SK-N-SH (cell line): ENCODE data around the gene C3orf52. TPM values are rescaled to one million over a fixed set of nuclear protein-coding genes. Genes with fewer than 3 reads are reported as not detected.

Source experiments
- CTCF ChIA-PET: fragments of 300-600, 350-600 bp; formaldehyde crosslinking; extraction: SDS; loops from one replicate; lab custom pipeline; 2021; lab: Yijun Ruan, JAX
- POLR2A ChIA-PET: fragments of 350-600 bp; sonication (Branson Sonifier 250); formaldehyde crosslinking; extraction: SDS; loops from one replicate; lab custom pipeline; 2020; ENCODE audit warnings: antibody characterized with exemption, inconsistent platforms; lab: Yijun Ruan, JAX
- DNase-seq: peaks from one replicate; pipeline ENCODE4 v3.0.0; 2012
- H2AFZ ChIP-seq: fragments of 200-600 bp; sonication (generic); 2 replicates; pipeline ENCODE4 v1.8.1; 2016; ENCODE audit warnings: antibody characterized with exemption, mild to moderate bottlenecking, low read depth
- H3F3A ChIP-seq: fragments of 200-600 bp; sonication (generic); replicated peaks from 2 replicates; pipeline ENCODE3; 2016; ENCODE audit warnings: antibody characterized with exemption, mild to moderate bottlenecking; ENCODE audit not compliant: insufficient read depth
- H3K27ac ChIP-seq, 2 experiments: fragments of 200-500 bp in 1 of 2; fragments of 200-600 bp in 1 of 2; sonication (Bioruptor generic) in 1 of 2; sonication (generic), shearing (Covaris generic) in 1 of 2; 2 replicates each; pipeline versions ENCODE4 v1.5.1 to v1.6.1; 2014 to 2016; ENCODE audit warnings: low read depth in 2 of 2, inconsistent platforms in 1 of 2, low read length in 1 of 2, mild to moderate bottlenecking in 1 of 2, mixed read lengths in 1 of 2
- H3K27me3 ChIP-seq: fragments of 200-600 bp; sonication (generic), shearing (Covaris generic); 2 replicates; pipeline ENCODE4 v1.6.1; 2016; ENCODE audit warnings: mixed run types; ENCODE audit not compliant: insufficient read depth
- H3K36me3 ChIP-seq, 2 experiments: fragments of 200-500 bp in 1 of 2; fragments of 200-600 bp in 1 of 2; sonication (Bioruptor generic) in 1 of 2; sonication (generic) in 1 of 2; replicated peaks in 1 of 2; 2 replicates each; pipeline versions ENCODE3 to v1.5.1; 2014 to 2016; ENCODE audit warnings: low read length in 1 of 2, mild to moderate bottlenecking in 1 of 2; ENCODE audit not compliant: insufficient read depth in 2 of 2, control insufficient read depth in 1 of 2
- H3K4me1 ChIP-seq, 2 experiments: fragments of 200-500 bp in 1 of 2; fragments of 200-600 bp in 1 of 2; sonication (Bioruptor generic) in 1 of 2; sonication (generic), shearing (Covaris generic) in 1 of 2; 2 replicates each; pipeline versions ENCODE4 v1.5.1 to v1.6.1; 2014 to 2016; ENCODE audit warnings: low read depth in 1 of 2, low read length in 1 of 2, mixed run types in 1 of 2; ENCODE audit not compliant: insufficient read depth in 2 of 2, control insufficient read depth in 1 of 2
- H3K4me2 ChIP-seq: fragments of 200-600 bp; sonication (generic), shearing (Covaris generic); 2 replicates; pipeline ENCODE4 v1.6.1; 2017; ENCODE audit warnings: mixed run types
- H3K4me3 ChIP-seq, 2 experiments: fragments of 200-500 bp in 1 of 2; fragments of 200-600 bp in 1 of 2; sonication (Bioruptor generic) in 1 of 2; sonication (generic), shearing (Covaris generic) in 1 of 2; 2 replicates each; pipeline versions ENCODE4 v1.5.1 to v1.8.1; 2014 to 2016; ENCODE audit warnings: low read depth in 2 of 2, inconsistent platforms in 1 of 2, low read length in 1 of 2, mild to moderate bottlenecking in 1 of 2, mixed read lengths in 1 of 2, moderate library complexity in 1 of 2
- H3K79me2 ChIP-seq: fragments of 200-600 bp; sonication (generic); 2 replicates; pipeline ENCODE4 v1.8.1; 2017; ENCODE audit warnings: mild to moderate bottlenecking; ENCODE audit not compliant: insufficient read depth
- H3K9ac ChIP-seq: fragments of 200-600 bp; sonication (generic); 2 replicates; pipeline ENCODE4 v1.6.1; 2017; ENCODE audit warnings: mixed run types
- H3K9me2 ChIP-seq: fragments of 200-600 bp; sonication (generic); 2 replicates; pipeline ENCODE4 v1.6.1; 2017; ENCODE audit warnings: mixed run types
- H3K9me3 ChIP-seq: fragments of 200-600 bp; sonication (generic); 2 replicates; pipeline ENCODE4 v1.6.1; 2017; ENCODE audit warnings: mixed run types, mild to moderate bottlenecking, moderate library complexity
- H4K20me1 ChIP-seq: fragments of 200-600 bp; sonication (generic); 2 replicates; pipeline ENCODE4 v1.6.1; 2017; ENCODE audit warnings: mild to moderate bottlenecking, mixed run types; ENCODE audit not compliant: insufficient read depth
- CTCF ChIP-seq: fragments of 200-600 bp; sonication (generic); IDR thresholded peaks from 2 replicates; pipeline ENCODE4 v1.6.1; 2017; ENCODE audit warnings: antibody characterized with exemption, mild to moderate bottlenecking, moderate library complexity
- FOSL2 ChIP-seq: IDR thresholded peaks from 2 replicates; pipeline ENCODE4 v1.4.0; 2012; ENCODE audit warnings: low read depth, mild to moderate bottlenecking, moderate library complexity, borderline replicate concordance
- FOXJ3 ChIP-seq: sonication (generic); formaldehyde crosslinking; IDR thresholded peaks from 2 replicates; pipeline ENCODE4 v1.5.1; 2020; ENCODE audit warnings: mild to moderate bottlenecking, missing genetic modification reagents
- FOXM1 ChIP-seq: IDR thresholded peaks from 2 replicates; pipeline ENCODE4 v1.4.0; 2012; ENCODE audit warnings: low read depth, mild to moderate bottlenecking
- JUND ChIP-seq: IDR thresholded peaks from 2 replicates; pipeline ENCODE4 v1.4.0; 2012
- MAX ChIP-seq: IDR thresholded peaks from 2 replicates; pipeline ENCODE4 v1.4.0; 2012; ENCODE audit warnings: low read depth
- NRF1 ChIP-seq: IDR thresholded peaks from 2 replicates; pipeline ENCODE4 v1.6.1; 2012; ENCODE audit warnings: low read depth, mild to moderate bottlenecking, low read length
- PBX3 ChIP-seq: IDR thresholded peaks from 2 replicates; pipeline ENCODE4; 2012
- RXRA ChIP-seq: IDR thresholded peaks from 2 replicates; pipeline ENCODE4 v1.4.0; 2012; ENCODE audit warnings: low read depth, mild to moderate bottlenecking, borderline replicate concordance
- SMC3 ChIP-seq: IDR thresholded peaks from 2 replicates; pipeline ENCODE4 v1.6.1; 2012; ENCODE audit warnings: low read depth, low read length, improper control_type of control experiment
- TCF12 ChIP-seq: IDR thresholded peaks from 2 replicates; pipeline ENCODE4 v1.4.0; 2012
- USF1 ChIP-seq: IDR thresholded peaks from 2 replicates; pipeline ENCODE4 v1.4.0; 2012; ENCODE audit warnings: low read depth, borderline replicate concordance
- USF2 ChIP-seq: fragments of 150-350 bp; IDR thresholded peaks from 2 replicates; pipeline ENCODE4 v1.6.1; 2017; ENCODE audit warnings: antibody characterized with exemption, low read length, low read depth, borderline replicate concordance
- ZBTB33 ChIP-seq: IDR thresholded peaks from 2 replicates; pipeline ENCODE4 v1.4.0; 2012; ENCODE audit warnings: low read depth, borderline replicate concordance
- WGBS: methylation state at CpG from one replicate; pipeline ENCODE4 v1.1.6; 2017; ENCODE audit warnings: low lambda C conversion rate; 5-methylcytosine and 5-hydroxymethylcytosine counted together
- polyA plus RNA-seq, 3 experiments: library from polyadenylated mRNA; depleted of rRNA; stranded (reverse); fragments of >200 nt; gene quantifications; 2 replicates each; pipeline ENCODE4 v1.2.3, GENCODE V29; 2012

C3orf52 gene
- polyA plus RNA-seq, 1 of the 3 experiments (the other 2 are of a cell fraction): 5.4 TPM

- peaks cover 14% of the 10 kb centered on the region for H3F3A ChIP-seq
- no peak overlapping the region for H3K9ac ChIP-seq
- H3K4me2 ChIP-seq: peak overlapping the region; percentile 12
- ChIA-PET POLR2A (no interaction called here), CTCF (interaction anchor here (2.5 kb wide), 1 partner anchor 10 kb away, joined by 10 read pairs; no protein-coding TSS in a partner anchor)
- H3K9me3 ChIP-seq: no peaks in the 10 kb centered on the region
- H2AFZ ChIP-seq: no peak overlapping the region
- 10% methylated on average over 2 of the region's 2 CpGs for WGBS
- no peaks in the 10 kb centered on the region for H3K9me2 ChIP-seq
- peaks cover 0 to 21% of the 10 kb centered on the region in 2 experiments; a peak in 2 of 4 replicates for H3K4me1 ChIP-seq
- peaks cover 0 to 28% of the 10 kb centered on the region in 2 experiments for H3K36me3 ChIP-seq
- H3K27ac ChIP-seq: peak overlapping the region in 1 of 2 experiments; percentile 54; a peak in 2 of 4 replicates
- H4K20me1 ChIP-seq: no peaks in the 10 kb centered on the region
- H3K27me3 ChIP-seq: no peaks in the 10 kb centered on the region
- H3K4me3 ChIP-seq: no peak overlapping the region
- no peak for DNase-seq
- TF ChIP-seq USF1 (no peak), PBX3 (peak; percentile 42; the same call in 1 of the 2 replicates), SMC3 (no peak), FOXJ3 (CRISPR knock-in tag) (no peak), MAX (no peak), FOSL2 (peak; percentile 52; the same call in 1 of the 2 replicates), FOXM1 (no peak), TCF12 (0 out of 2 replicates have a peak, but pooled peaks have one; percentile 15), RXRA (no peak), USF2 (no peak), CTCF (no peak), JUND (peak; percentile 51), ZBTB33 (no peak), NRF1 (no peak)
- peaks cover 37% of the 10 kb centered on the region for H3K79me2 ChIP-seq
Measured at GRCh38 chr3:112101916-112102315, 15.7 kb downstream of the C3orf52 start.
